NT2/D1 (cell line): Measurements from ENCODE around the gene RASGRF2.

ENCODE experiments used
- YY1 ChIP-seq: IDR thresholded peaks from 2 replicates; pipeline ENCODE4 v1.6.1; 2011; ENCODE audit not compliant: insufficient read length, insufficient read depth
- ZNF274 ChIP-seq: IDR thresholded peaks from 2 replicates; pipeline ENCODE4 v1.6.1; 2011; ENCODE audit warnings: mild to moderate bottlenecking, low read depth, low read length

DNA sequence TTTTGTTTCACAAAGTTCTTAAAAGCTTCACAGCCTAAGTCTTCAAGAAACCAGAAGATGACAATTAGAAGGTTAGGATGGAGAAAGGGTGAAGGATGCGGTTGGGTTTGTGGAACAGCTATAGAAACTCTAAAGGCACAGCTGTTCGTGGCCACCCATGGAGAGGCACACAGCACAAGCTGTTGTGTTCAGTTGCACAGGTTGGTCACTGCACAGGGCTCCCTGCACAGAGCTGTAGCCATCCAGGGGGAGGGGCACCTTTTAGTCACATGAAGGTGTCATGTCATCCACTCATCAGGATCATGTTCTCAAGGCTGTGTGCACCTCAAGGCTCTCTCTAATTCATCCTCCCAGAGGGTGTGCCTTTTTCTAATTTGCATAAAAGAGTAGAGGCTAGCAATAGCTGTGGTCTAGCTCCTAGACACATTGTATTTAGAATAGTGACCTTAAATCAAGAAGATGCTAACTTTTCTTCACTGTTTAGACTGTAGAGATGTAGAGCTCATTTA, 5.0 kb upstream of the RASGRF2 start:
- no peak for TF ChIP-seq YY1
- no peak for TF ChIP-seq ZNF274
